Prostate gland (tissue), 2 donors: ENCODE results near the gene WWC2. TPM values are rescaled to one million over a fixed set of nuclear protein-coding genes. Genes with fewer than 3 reads are reported as not detected.

ENCODE experiments used
- DNase-seq: peaks from one replicate; pipeline ENCODE4 v3.0.0-alpha.2; 2019; ENCODE audit warnings: low spot score
- H3K27ac ChIP-seq, 2 donors: fragments of 200-600 bp; sonication (generic); 2 replicates each; pipeline ENCODE4 v1.5.1; 2017 to 2019
- H3K27me3 ChIP-seq: fragments of 200-600 bp; sonication (generic); replicated peaks from 2 replicates; pipeline ENCODE4 v1.5.1; 2019; ENCODE audit not compliant: insufficient read depth
- H3K36me3 ChIP-seq, 2 donors: fragments of 200-600 bp; sonication (generic); 1 replicate in 1 of 2; 2 replicates in 1 of 2; pipeline versions ENCODE4 v1.5.1 to v1.8.1; 2017 to 2019
- H3K4me1 ChIP-seq: fragments of 200-600 bp; sonication (generic); replicated peaks from 2 replicates; pipeline ENCODE4 v1.5.1; 2019
- H3K4me3 ChIP-seq, 2 donors: fragments of 200-600 bp; sonication (generic); 2 replicates each; pipeline ENCODE4 v1.5.1; 2017 to 2019
- H3K9me3 ChIP-seq: fragments of 200-600 bp; sonication (generic); 2 replicates; pipeline ENCODE4 v1.5.1; 2017
- CTCF ChIP-seq, 4 experiments: fragments of 200-600 bp in 2 of 4; fragments of 450-650 bp in 2 of 4; sonication (generic) in 2 of 4; IDR thresholded peaks; 1 replicate in 3 of 4; 2 replicates in 1 of 4; pipeline ENCODE4 v1.5.1; 2016 to 2019; ENCODE audit warnings: antibody characterized with exemption in 4 of 4, mild to moderate bottlenecking in 2 of 4, moderate library complexity in 2 of 4
- POLR2A ChIP-seq: fragments of 450-650 bp; IDR thresholded peaks from one replicate; pipeline ENCODE4 v1.6.1; 2016; ENCODE audit warnings: antibody characterized with exemption, mild to moderate bottlenecking
- POLR2AphosphoS5 ChIP-seq: sonication (generic); formaldehyde crosslinking; IDR thresholded peaks from one replicate; pipeline ENCODE4 v1.6.1; 2017; ENCODE audit warnings: antibody characterized with exemption
- WGBS: methylation state at CpG from one replicate; pipeline ENCODE4 v1.1.5; 2018; 5-methylcytosine and 5-hydroxymethylcytosine counted together
- intact Hi-C: fragments of 100-400 bp; cut with DNase I; formaldehyde crosslinking; loops from one replicate; pipeline ENCODE4 v1.14.2; 2022
- total RNA-seq, 2 donors: library from RNA; depleted of rRNA; stranded (reverse); fragments of >200 nt; gene quantifications; one replicate each; pipeline ENCODE4 v1.1.0, GENCODE V29; 2016

The WWC2 gene
- total RNA-seq, 2 donors from 2014 or later: 17.6 to 44.1 TPM

- intact Hi-C loops: no loop called here
- no peak for DNase-seq
- no peak overlapping the region for H3K4me3 ChIP-seq
- no peaks in the 10 kb centered on the region for H3K4me1 ChIP-seq
- H3K27ac ChIP-seq: no peak overlapping the region
- H3K36me3 ChIP-seq: no peaks in the 10 kb centered on the region
- H3K9me3 ChIP-seq: no peaks in the 10 kb centered on the region
- 90% methylated on average over 6 of the region's 6 CpGs for WGBS
- TF ChIP-seq POLR2AphosphoS5: no peak
- TF ChIP-seq POLR2A: no peak
- no peak for TF ChIP-seq CTCF (IDR thresholded peaks at IDR 0.05)
- no peaks in the 10 kb centered on the region for H3K27me3 ChIP-seq
These were observed 54.3 kb downstream of the WWC2 start for GRCh38 chr4:183153190-183153916.

GRCh38 chr4:183154701-183155391 is 55.8 kb downstream of the WWC2 start:
- TF ChIP-seq POLR2AphosphoS5: no peak
- TF ChIP-seq CTCF (IDR thresholded peaks at IDR 0.05): no peak
- no peak for TF ChIP-seq POLR2A
- no peak for DNase-seq
- Histone ChIP-seq H3K4me1 (no peaks in the 10 kb centered on the region), H3K36me3 (no peaks in the 10 kb centered on the region), H3K9me3 (no peaks in the 10 kb centered on the region), H3K27me3 (no peaks in the 10 kb centered on the region), H3K4me3 (no peak overlapping the region), H3K27ac (no peak overlapping the region)
- 63% methylated on average over 10 of the region's 10 CpGs for WGBS
- intact Hi-C loops: no loop called here

DNA sequence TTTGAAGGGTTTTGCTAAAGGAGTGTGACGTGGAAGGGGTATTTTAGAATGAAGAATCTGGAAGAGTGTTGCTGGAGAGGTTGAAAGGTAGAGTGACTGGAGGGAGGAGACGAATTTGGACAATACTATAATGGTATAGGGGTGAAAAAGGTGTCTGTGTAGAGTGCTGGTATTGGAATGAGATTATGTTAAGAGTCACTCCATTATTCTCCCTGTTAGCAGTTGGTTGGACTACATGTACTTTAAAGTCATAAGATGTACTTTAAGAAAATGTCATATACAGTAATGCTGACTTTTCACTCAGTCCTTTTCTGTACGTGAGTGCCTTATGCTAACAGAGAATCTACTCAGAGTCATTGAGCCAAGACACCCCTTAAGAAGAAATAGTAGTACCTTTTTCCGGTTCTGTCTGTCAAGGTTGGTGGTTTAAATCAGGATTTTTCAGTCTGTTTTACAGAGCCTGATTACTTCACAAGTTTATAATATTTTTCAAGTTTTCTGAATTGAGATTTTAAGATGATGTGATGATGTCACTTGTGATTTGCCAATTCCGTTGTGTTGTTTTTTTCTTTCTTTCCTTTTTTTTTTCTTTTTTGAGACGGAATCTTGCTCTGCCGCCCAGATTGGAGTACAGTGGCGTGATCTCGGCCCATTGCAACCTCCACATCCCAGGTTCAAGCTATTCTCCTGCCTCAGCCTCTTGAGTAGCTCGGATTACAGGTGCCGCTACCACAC is 56.6 kb downstream of the WWC2 start:
- no peaks in the 10 kb centered on the region for H3K4me1 ChIP-seq
- no peak overlapping the region for H3K27ac ChIP-seq
- no peaks in the 10 kb centered on the region for H3K27me3 ChIP-seq
- WGBS: 90% methylated on average over 11 of the region's 11 CpGs
- no peaks in the 10 kb centered on the region for H3K36me3 ChIP-seq
- H3K9me3 ChIP-seq: no peaks in the 10 kb centered on the region
- TF ChIP-seq POLR2AphosphoS5 (no peak), CTCF (IDR thresholded peaks at IDR 0.05) (no peak), POLR2A (no peak)
- no peak overlapping the region for H3K4me3 ChIP-seq
- no peak for DNase-seq
- intact Hi-C loops: no loop called here

DNA sequence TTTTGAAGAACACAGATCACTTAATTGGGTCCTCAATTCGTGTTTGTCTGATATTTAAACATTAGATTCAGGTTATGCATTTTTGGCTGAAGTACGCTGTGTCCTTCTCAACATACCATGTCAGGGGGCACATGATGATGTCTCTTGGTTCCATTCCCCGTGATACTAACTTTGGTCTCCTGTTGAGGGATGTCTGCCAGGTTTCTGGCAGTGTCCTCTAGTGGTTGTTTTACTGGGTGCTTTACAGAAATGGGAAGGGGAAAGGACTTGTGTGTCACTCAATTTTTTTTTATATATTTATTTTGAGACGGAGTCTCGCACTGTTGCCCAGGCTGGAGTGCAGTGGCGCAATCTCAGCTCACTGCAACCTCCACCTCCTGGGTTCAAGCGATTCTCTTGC is 58.2 kb downstream of the WWC2 start:
- TF ChIP-seq POLR2AphosphoS5 (no peak), CTCF (IDR thresholded peaks at IDR 0.05) (no peak), POLR2A (no peak)
- 93% methylated on average over 7 of the region's 7 CpGs for WGBS
- Histone ChIP-seq H3K4me1 (no peaks in the 10 kb centered on the region), H3K36me3 (no peaks in the 10 kb centered on the region), H3K27ac (no peak overlapping the region), H3K9me3 (no peaks in the 10 kb centered on the region), H3K27me3 (no peaks in the 10 kb centered on the region), H3K4me3 (no peak overlapping the region)
- intact Hi-C loops: no loop called here
- DNase-seq: no peak
